GM21786 (cell line): ENCODE data around the gene TEX2.

ENCODE experiments used
- ATAC-seq: cut with Tn5 transposase; IDR thresholded peaks from one replicate; pipeline ENCODE4 v1.9.1; 2021; ENCODE audit not compliant: unreplicated experiment

TEX2 gene

DNA sequence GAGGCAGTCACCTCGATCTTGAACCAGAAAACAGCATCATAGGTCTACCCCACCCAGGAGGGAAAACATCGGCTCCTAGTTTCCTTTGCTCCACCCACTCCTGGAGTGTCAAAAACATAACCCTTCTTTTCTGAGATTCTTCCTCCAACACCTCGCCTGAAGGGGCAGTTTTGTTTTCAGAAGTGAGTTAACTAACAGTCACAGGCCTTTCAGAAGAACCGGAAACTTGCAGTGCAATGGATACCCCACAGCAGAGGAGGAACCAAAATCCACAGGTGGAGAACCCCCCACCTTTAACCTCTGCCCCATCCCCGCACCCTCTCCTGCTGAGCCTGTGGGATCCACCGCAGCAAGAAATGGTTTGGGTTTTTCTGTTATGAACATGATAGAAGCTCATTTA, 7.8 kb upstream of the TEX2 start:
- ATAC-seq, result no peak

DNA sequence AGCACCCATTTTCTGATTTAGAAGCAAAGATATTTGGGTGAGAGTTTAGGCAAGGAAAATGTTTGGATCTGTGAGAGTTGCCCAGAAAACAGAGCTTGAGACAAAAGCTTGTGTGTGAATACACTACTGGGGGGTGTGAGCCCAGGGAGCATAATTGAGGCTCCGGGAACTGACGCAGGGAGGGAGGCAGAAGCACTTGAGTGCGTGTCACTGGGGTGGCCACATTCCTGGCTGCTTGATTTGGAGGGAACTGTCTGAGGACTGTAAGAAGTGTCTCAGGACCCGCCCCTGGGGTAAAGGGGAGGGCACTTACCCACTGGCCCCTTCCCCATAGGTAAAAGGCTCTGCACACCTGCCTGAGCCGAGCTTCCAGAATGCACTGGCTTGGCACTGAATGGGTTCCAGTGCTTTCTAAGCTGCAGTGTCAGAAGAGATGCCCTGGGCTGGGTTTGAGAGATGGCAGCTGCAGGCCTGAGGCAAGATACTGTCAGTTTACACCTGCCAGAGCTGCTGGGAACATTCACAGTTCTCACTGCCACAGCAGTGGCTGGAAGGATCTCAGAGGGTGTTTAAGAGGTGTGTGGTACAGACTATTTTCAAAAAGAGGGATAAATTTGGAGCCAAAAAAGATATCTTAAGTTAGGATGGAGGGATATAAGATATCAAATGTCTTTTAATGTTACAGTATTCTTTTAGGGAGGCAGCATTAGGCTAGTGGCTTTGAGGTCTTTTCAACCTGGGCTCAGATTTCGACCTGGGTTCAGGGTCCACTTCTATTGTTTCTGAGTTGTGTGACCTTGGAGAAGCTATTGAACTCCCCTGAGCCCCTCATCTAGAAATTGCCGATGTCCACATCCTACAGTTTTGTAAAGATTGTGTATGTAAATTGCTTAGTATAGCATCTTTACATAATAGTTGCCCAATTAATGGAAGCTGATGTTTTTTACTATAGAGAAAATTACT, 6.9 kb upstream of the TEX2 start:
- no peak for ATAC-seq

DNA sequence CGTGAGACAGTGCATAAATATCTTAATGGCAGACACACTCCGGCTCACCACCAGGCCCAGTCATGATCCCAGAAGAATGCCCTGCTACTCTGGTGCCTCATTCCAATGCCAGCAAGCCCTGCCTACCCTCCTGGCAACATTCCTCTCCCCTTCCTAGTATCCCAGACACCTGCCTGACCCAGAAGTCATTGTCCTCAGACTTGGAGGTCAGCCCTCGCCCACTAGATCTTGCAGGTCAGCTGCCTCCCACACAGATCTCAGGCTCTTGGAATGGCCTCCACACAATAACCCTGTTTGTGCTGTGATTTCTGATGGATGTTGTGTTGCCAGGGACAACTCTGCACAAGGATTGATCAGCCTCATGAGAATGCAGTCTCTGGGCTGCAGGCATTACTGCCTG, 1.8 kb upstream of the TEX2 start:
- no peak for ATAC-seq

GRCh38 chr17:64262198-64262999, 661 bp downstream of the TEX2 start:
- ATAC-seq, result peak; percentile 24

GRCh38 chr17:64261417-64262145, 1.5 kb downstream of the TEX2 start:
- no peak for ATAC-seq

- ATAC-seq, result no peak
Observed at GRCh38 chr17:64260886-64261285, 2.2 kb downstream of the TEX2 start.

DNA sequence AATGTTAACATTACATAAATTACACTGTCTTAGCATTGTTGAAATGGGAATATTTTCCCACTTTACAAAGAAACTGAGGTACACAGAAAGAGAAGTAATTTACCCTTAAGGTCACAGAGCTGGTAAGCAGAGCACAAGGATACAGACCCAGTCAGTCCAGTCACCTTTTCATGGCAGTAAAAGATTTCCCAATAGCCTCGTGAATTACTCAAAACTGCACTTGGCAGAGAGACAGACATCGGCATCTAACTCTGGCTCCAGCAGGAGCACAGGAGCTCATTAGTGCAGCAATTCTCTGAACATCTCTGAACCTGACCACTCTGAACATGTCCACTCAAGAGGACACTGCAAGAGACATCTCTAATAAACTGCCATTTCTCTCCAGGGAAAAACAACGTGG, 3.1 kb downstream of the TEX2 start:
- ATAC-seq, result no peak

- no peak for ATAC-seq
Observed at GRCh38 chr17:64259426-64259825, 3.6 kb downstream of the TEX2 start.

DNA sequence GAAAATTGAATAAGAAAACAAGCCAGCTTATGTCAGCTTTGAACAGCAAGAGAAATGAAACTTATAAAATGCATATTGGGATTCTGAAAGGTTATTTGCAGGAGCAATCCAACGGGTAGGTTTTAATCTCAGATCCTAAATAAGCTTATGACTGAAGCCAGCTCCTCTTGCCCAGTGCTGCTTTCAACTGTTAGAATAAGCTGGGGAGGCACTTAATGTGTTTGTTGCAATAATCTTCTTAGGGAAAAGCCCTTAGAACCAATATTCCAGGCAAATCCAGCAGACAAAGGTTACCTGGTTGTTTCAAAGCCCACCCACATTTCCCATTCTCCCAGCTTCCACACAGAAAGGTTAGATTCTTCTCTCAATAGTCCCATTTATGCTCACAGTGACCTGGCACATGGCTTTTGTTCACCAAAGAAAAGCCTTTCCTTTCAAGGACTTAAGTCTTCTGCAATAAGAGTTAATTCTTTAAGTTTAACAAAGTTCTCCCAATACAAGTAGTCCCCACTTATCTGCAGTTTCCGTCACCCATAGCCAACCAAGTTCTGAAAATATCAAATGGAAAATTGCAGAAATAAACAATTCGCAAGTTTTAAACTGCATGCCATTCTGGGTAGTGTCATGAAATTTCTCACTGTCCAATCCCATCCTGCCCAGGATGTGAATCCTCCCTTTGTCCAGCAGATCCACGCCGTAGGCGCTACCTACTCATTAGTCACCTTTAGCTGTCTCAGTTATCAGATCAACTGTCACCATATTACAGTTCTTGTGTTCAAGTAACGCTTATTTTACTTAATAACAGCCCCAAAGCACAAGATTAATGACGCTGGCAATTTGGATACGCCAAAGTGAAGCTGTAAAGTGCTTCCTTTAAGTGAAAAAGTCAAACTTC, 5.9 kb downstream of the TEX2 start:
- ATAC-seq, result no peak

- ATAC-seq, result no peak
Observed at GRCh38 chr17:64255764-64256163, 7.3 kb downstream of the TEX2 start.

DNA sequence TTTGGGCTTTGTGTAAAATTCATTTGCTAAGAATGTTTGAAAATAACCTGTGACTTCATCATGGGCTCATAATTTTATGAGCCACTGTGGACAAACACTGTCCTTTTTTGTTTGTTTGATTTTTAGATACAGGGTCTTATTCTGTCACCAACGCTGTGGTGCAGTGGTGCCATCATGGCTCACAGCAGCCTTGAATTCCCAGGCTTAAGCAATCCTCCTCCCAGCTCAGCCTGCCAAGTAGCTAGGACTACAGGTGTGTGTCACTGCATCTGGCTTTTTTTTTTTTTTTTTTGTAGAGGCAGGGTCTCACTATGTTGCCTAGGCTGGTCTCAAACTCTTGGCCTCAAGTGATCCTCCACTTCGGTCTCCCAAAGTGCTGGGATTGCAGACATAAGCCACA, 8.3 kb downstream of the TEX2 start:
- no peak for ATAC-seq

- no peak for ATAC-seq
Observed at GRCh38 chr17:64253470-64253869, 9.6 kb downstream of the TEX2 start.

DNA sequence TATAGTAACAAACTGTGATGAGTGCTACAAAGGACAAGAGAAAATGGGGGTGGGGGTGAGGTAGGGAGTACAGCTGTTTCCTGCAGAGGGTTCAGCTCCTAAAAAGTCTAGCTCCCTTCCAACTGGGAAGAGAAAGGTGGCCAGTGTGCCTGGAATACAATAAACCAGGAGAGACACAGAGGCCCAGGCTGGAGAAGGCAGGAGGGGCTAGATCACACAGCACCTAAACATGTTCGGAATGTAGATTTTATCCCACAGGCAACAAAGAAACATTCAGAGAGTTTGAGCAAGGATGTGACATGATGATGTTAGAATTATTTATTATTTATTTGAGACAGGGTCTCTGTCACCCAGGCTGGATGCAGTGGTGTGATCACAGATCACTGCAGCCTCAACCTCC, 10.2 kb downstream of the TEX2 start:
- no peak for ATAC-seq

- no peak for ATAC-seq
Observed at GRCh38 chr17:64250233-64250835, 12.7 kb downstream of the TEX2 start.

DNA sequence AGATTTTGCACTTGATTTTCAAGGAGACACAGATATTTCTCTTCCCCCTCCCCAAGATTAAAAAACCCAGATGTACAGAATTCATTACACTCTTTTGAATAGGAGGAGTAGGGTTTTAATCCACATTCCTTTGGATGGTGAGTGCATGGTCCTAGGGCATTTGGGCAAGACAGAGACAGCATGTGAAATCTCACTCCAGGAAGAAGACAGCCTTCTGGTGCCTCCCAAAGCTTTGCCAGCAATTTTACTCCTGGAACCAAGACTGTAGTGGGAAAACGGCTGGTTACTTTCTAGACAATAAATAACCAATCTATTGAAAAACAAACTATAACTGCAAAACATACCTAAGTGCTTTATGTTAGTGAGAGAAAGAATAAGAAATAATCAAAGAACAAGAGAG, 15.2 kb downstream of the TEX2 start:
- no peak for ATAC-seq

DNA sequence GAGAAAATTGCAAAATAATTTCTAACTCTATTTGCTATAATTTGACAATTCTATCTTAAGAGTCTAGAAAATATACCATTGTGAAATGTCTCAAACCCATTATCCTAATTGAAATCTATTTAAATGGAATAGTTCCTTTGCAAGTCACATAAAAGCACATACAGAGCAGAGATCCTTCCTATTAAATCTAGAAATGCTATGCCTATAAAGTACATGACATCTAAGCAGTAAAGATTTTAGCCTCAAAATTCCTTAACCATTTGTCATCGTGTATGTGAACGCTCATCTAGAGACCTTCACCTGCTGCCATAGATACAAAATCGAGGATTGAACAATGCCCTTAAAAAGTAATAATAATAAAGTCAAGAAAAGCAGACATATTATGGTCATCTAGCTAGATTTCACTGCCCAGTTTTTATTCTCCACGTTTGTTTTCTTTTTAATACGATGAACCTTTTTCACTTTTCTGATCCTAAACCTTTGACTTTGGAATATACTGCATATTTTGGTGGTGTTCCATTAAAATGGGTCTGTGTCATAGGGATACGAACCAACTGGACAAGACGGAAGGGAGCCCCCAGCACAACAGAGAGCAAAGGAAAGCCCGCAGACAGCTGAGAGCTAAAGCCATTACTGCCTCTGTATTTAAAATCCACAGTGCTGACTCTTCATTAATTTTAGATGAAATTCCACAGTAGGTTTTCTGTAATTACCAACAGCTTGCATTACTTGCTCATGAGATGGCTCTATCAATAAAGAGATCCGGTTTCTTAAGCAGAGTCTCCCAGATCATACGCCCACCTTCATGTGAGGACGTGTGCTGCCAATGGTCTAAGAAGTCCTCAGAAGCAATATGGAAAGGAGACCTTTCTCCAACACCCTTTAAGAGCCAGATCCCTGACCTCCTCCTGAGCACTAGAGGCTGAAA, 17.6 kb downstream of the TEX2 start:
- ATAC-seq, result no peak

DNA sequence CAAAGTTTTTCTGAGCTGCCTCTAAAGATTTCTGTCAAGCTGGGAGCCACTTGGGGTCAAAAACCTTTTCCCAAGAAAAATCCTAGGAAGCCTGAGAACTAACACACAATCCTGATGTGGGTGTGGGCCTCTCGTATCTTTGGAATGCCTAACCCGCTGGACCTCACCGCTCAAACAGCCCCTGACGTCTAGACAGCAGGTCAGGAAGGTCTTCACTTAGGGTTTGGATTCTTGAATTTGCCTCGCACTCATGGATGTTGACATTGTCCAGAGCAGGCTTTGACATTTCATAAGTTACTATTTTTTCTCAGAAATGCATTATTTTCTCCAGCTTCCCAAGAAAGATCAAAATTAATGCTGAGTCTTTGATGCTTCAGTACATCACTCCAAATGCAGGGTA, 18.9 kb downstream of the TEX2 start:
- ATAC-seq, result no peak

- no peak for ATAC-seq
Observed at GRCh38 chr17:64243340-64243739, 19.7 kb downstream of the TEX2 start.

GRCh38 chr17:64242633-64243032, 20.4 kb downstream of the TEX2 start:
- no peak for ATAC-seq
